Measurements from ENCODE around the gene GNLY.

Gene GNLY

GRCh38 chr2:85699325-85699724, 5.2 kb downstream of the GNLY start (continued):
- no peak for TF ChIP-seq ZNF565 (CRISPR knock-in tag; conservative IDR thresholded peaks at IDR 0.05; ENCODE audit: low read depth)
- TF ChIP-seq RARB (CRISPR knock-in tag; IDR thresholded peaks at IDR 0.05), result no peak
- no peak for TF ChIP-seq POU6F1 (CRISPR knock-in tag; IDR thresholded peaks at IDR 0.05; ENCODE audit: borderline replicate concordance, low read depth)
- no peak for TF ChIP-seq ARNTL (CRISPR knock-in tag; IDR thresholded peaks at IDR 0.05; ENCODE audit: borderline replicate concordance, low read depth)

- ATAC-seq, result peak; percentile 62
- TF ChIP-seq ZFP30 (CRISPR knock-in tag; IDR thresholded peaks at IDR 0.05) (no peak), ISL1 (CRISPR knock-in tag; IDR thresholded peaks at IDR 0.05) (0 out of 2 replicates have a peak, but pooled peaks have one; percentile 17)
Observed at GRCh38 chr2:85702172-85702571, 8.0 kb downstream of the GNLY start.

- no peak for ATAC-seq
- TF ChIP-seq ZFP3 (CRISPR knock-in tag; IDR thresholded peaks at IDR 0.05), result no peak
- TF ChIP-seq OSR1 (CRISPR knock-in tag; IDR thresholded peaks at IDR 0.05), result no peak
- no peak for TF ChIP-seq TCF4 (CRISPR knock-in tag; IDR thresholded peaks at IDR 0.05; ENCODE audit: borderline replicate concordance)
- TF ChIP-seq TSHZ2 (CRISPR knock-in tag; IDR thresholded peaks at IDR 0.05), result no peak
- TF ChIP-seq PATZ1 (CRISPR knock-in tag; IDR thresholded peaks at IDR 0.05; ENCODE audit: borderline replicate concordance), result no peak
- TF ChIP-seq POU6F1 (CRISPR knock-in tag; IDR thresholded peaks at IDR 0.05; ENCODE audit: borderline replicate concordance, low read depth), result no peak
- TF ChIP-seq CSRNP3 (CRISPR knock-in tag; IDR thresholded peaks at IDR 0.05), result no peak
- no peak for TF ChIP-seq TOX (CRISPR knock-in tag; IDR thresholded peaks at IDR 0.05; ENCODE audit: borderline replicate concordance)
- TF ChIP-seq BACH2 (CRISPR knock-in tag; IDR thresholded peaks at IDR 0.05; ENCODE audit: borderline replicate concordance), result no peak
- no peak for TF ChIP-seq ZFP30 (CRISPR knock-in tag; IDR thresholded peaks at IDR 0.05)
Observed at GRCh38 chr2:85702800-85703199, 8.6 kb downstream of the GNLY start.

GRCh38 chr2:85703329-85703728, 9.2 kb downstream of the GNLY start:
- no peak for ATAC-seq
- TF ChIP-seq PATZ1 (CRISPR knock-in tag; IDR thresholded peaks at IDR 0.05; ENCODE audit: borderline replicate concordance) (no peak), BACH2 (CRISPR knock-in tag; IDR thresholded peaks at IDR 0.05; ENCODE audit: borderline replicate concordance) (no peak), ESRRG (CRISPR knock-in tag; IDR thresholded peaks at IDR 0.05) (no peak), ISL1 (CRISPR knock-in tag; IDR thresholded peaks at IDR 0.05) (no peak), CSRNP3 (CRISPR knock-in tag; IDR thresholded peaks at IDR 0.05) (no peak), ZNF8 (CRISPR knock-in tag; IDR thresholded peaks at IDR 0.05) (no peak), ZNF565 (CRISPR knock-in tag; conservative IDR thresholded peaks at IDR 0.05; ENCODE audit: low read depth) (no peak), ZFP30 (CRISPR knock-in tag; IDR thresholded peaks at IDR 0.05) (no peak), ARNTL (CRISPR knock-in tag; IDR thresholded peaks at IDR 0.05; ENCODE audit: borderline replicate concordance, low read depth) (no peak), CSDC2 (CRISPR knock-in tag; IDR thresholded peaks at IDR 0.05) (no peak), OSR1 (CRISPR knock-in tag; IDR thresholded peaks at IDR 0.05) (no peak), ZC3H10 (CRISPR knock-in tag; IDR thresholded peaks at IDR 0.05) (no peak), TOX (CRISPR knock-in tag; IDR thresholded peaks at IDR 0.05; ENCODE audit: borderline replicate concordance) (no peak), POU6F1 (CRISPR knock-in tag; IDR thresholded peaks at IDR 0.05; ENCODE audit: borderline replicate concordance, low read depth) (no peak)

All from SK-N-SH treated with all-trans-retinoic acid at 6 μM for 48 hours (cell line).